OCI-LY7 (cell line): ENCODE measurements around the gene ACSL6. TPM values are rescaled to one million over a fixed set of nuclear protein-coding genes. Genes with fewer than 3 reads are reported as not detected.

ENCODE experiments used
- BruUV-seq: library from RNA; stranded (reverse); fragments of 400-500 nt; replicated peaks from 2 replicates; lab custom pipeline; 2021; lab: Mats Ljungman, UMichigan
- CTCF ChIA-PET: fragments of 300-600 bp; sonication (Branson Sonifier 250); formaldehyde crosslinking; loops from one replicate; lab custom pipeline; 2022; ENCODE audit warnings: antibody characterized with exemption; ENCODE audit not compliant: unreplicated experiment; lab: Charles Lee
- POLR2A ChIA-PET: fragments of 300-600 bp; sonication (Branson Sonifier 250); formaldehyde crosslinking; loops from one replicate; lab custom pipeline; 2022; ENCODE audit warnings: antibody characterized with exemption; lab: Charles Lee
- DNase-seq: peaks from one replicate; pipeline ENCODE4 v3.0.0-alpha.2; 2015; ENCODE audit warnings: low spot score
- H2AFZ ChIP-seq: fragments of 200-600 bp; sonication (generic), shearing (Covaris generic); 2 replicates; pipeline ENCODE4 v1.6.1; 2014; ENCODE audit warnings: mild to moderate bottlenecking, antibody characterized with exemption, low read length, moderate library complexity
- H3K27ac ChIP-seq: fragments of 200-600 bp; sonication (generic); 2 replicates; pipeline ENCODE4 v1.5.1; 2014; ENCODE audit warnings: mixed run types, low read depth, mild to moderate bottlenecking, moderate library complexity, low read length, inconsistent platforms; ENCODE audit not compliant: poor library complexity, severe bottlenecking
- H3K36me3 ChIP-seq: fragments of 200-600 bp; sonication (generic); 2 replicates; pipeline ENCODE4 v1.6.1; 2014; ENCODE audit warnings: mild to moderate bottlenecking, antibody characterized with exemption, low read length, moderate library complexity, mixed read lengths; ENCODE audit not compliant: insufficient read depth
- H3K4me1 ChIP-seq: fragments of 200-600 bp; sonication (generic); 2 replicates; pipeline ENCODE4 v1.5.1; 2014; ENCODE audit warnings: mild to moderate bottlenecking, low read length; ENCODE audit not compliant: insufficient read depth, poor library complexity, severe bottlenecking
- H3K4me2 ChIP-seq: fragments of 200-600 bp; sonication (generic); 2 replicates; pipeline ENCODE4 v1.6.1; 2014; ENCODE audit warnings: mild to moderate bottlenecking, low read length
- H3K4me3 ChIP-seq: fragments of 200-600 bp; sonication (generic); 2 replicates; pipeline ENCODE4 v1.5.1; 2014; ENCODE audit warnings: mild to moderate bottlenecking, low read depth, low read length; ENCODE audit not compliant: poor library complexity, severe bottlenecking
- H3K79me2 ChIP-seq: fragments of 200-600 bp; sonication (generic); 2 replicates; pipeline ENCODE4 v1.6.1; 2016; ENCODE audit warnings: low read depth, mild to moderate bottlenecking, low read length, moderate library complexity, mixed read lengths; ENCODE audit not compliant: insufficient read depth
- H3K9me2 ChIP-seq: fragments of 200-600 bp; sonication (generic); 2 replicates; pipeline ENCODE4 v1.6.1; 2016; ENCODE audit warnings: mild to moderate bottlenecking, low read length, mixed read lengths; ENCODE audit not compliant: insufficient read depth
- H3K9me3 ChIP-seq: fragments of 200-600 bp; sonication (generic); 2 replicates; pipeline ENCODE4 v1.6.1; 2014; ENCODE audit warnings: mild to moderate bottlenecking, mixed run types, low read length, mixed read lengths
- H4K20me1 ChIP-seq: fragments of 200-600 bp; sonication (generic); 2 replicates; pipeline ENCODE4 v1.6.1; 2014; ENCODE audit warnings: mild to moderate bottlenecking, antibody characterized with exemption, low read length, moderate library complexity, mixed read lengths; ENCODE audit not compliant: insufficient read depth
- CTCF ChIP-seq: fragments of 200-600 bp; sonication (generic); conservative IDR thresholded peaks from 2 replicates; pipeline ENCODE4 v1.5.1; 2014; ENCODE audit warnings: mild to moderate bottlenecking, antibody characterized with exemption, low read length, moderate library complexity, mixed read lengths
- EZH2phosphoT487 ChIP-seq: fragments of 200-600 bp; sonication (generic); IDR thresholded peaks from 2 replicates; pipeline ENCODE4 v1.6.1; 2018; ENCODE audit warnings: low read depth, borderline replicate concordance, mild to moderate bottlenecking, mixed run types, antibody characterized with exemption, low read length, moderate library complexity, mixed read lengths
- intact Hi-C: fragments of 100-400 bp; cut with micrococcal nuclease; formaldehyde crosslinking; loops from one replicate; pipeline ENCODE4 v1.10.0; 2022; ENCODE audit not compliant: unreplicated experiment
- total RNA-seq, 2 experiments: library from RNA; depleted of rRNA in 1 of 2; stranded (reverse); fragments of >200 nt in 1 of 2; shearing (Covaris generic) in 1 of 2; gene quantifications; 2 replicates each; pipeline ENCODE4 v1.2.3, GENCODE V29; 2014 to 2022

The ACSL6 gene
- total RNA-seq, 2 experiments from 2014 or later: not detected

DNA sequence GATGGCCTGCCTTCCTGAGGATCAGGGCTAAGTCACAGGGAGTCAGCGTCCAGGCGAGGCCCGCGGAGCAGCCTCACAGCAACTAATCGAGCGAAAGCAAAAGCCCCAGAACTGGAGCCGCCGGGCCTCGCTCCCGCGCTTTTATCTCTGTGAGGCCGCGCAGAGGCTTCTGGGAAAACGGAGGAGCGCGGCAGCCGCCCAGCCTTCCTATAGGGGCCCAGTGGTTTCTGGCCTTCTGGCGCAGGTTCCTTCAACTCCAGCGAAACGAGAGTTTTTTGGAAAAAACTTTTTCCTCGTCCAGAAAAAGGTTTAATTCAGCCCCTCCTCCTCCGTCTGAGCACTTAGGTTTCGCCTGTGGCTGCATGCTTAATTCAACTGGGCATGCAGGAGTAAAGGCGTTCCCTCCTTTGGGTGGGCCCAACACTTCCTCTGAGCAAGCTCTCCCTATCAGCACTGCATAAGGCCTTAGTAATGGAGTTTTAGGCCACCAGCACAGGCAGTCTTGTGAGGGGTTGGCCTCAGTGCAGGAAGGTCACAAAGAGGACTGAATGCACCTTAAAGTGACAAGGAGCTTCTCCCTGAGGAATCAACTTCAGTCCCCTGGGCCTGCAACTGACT, 65.8 kb downstream of the ACSL6 start, which contains the start of gene MEIKIN:
Gene MEIKIN (minus strand): TSS at position 113 of the 618 bp plus-strand sequence. CDS start 158 bp downstream, outside the sequence.
- no peaks in the 10 kb centered on the region for H3K36me3 ChIP-seq

GRCh38 chr5:131944702-131945550, 66.5 kb downstream of the ACSL6 start:
- H3K27ac ChIP-seq: no peak overlapping the region
- H2AFZ ChIP-seq: no peak overlapping the region
- H3K4me1 ChIP-seq: no peaks in the 10 kb centered on the region
- DNase-seq: no peak
- no peaks in the 10 kb centered on the region for H3K79me2 ChIP-seq
- H3K9me2 ChIP-seq: no peaks in the 10 kb centered on the region
- H3K4me2 ChIP-seq: no peak overlapping the region
- no peaks in the 10 kb centered on the region for H3K9me3 ChIP-seq
- no peaks in the 10 kb centered on the region for H3K36me3 ChIP-seq
- POLR2A ChIA-PET: no interaction called here
- CTCF ChIA-PET: no interaction called here
- TF ChIP-seq CTCF (no peak), EZH2phosphoT487 (no peak)
- BruUV-seq: no TSS peak
- intact Hi-C loops: no loop called here
- H4K20me1 ChIP-seq: no peaks in the 10 kb centered on the region
- no peak overlapping the region for H3K4me3 ChIP-seq

More for the DNA sequence above, 65.8 kb downstream of the ACSL6 start, which contains the start of gene MEIKIN:
- Histone ChIP-seq H4K20me1 (no peaks in the 10 kb centered on the region), H3K9me3 (no peaks in the 10 kb centered on the region), H2AFZ (no peak within 1 kb of the TSS), H3K4me1 (no peaks in the 10 kb centered on the region), H3K27ac (no peak within 1 kb of the TSS), H3K79me2 (no peaks in the 10 kb centered on the region), H3K9me2 (no peaks in the 10 kb centered on the region), H3K4me3 (no peak within 1 kb of the TSS), H3K4me2 (no peak within 1 kb of the TSS)
- TF ChIP-seq CTCF: no peak
- TF ChIP-seq EZH2phosphoT487: no peak
- intact Hi-C loops: no loop called here
- BruUV-seq: no TSS peak
- ChIA-PET CTCF (no interaction called here), POLR2A (interaction anchor here (0.6 kb wide), 1 partner anchor 124 kb away, joined by 6 read pairs; no protein-coding TSS in a partner anchor)
- no peak for DNase-seq
